GM23338 (cell line): ENCODE results near the gene C17orf50.

Experiments used
- CTCF ChIP-seq, 2 experiments: fragments of 200-600 bp in 1 of 2; sonication (generic) in 1 of 2; conservative IDR thresholded peaks; 2 replicates each; pipeline versions ENCODE4 v1.5.1 to v1.6.1; 2016 to 2017; ENCODE audit warnings: antibody characterized with exemption in 2 of 2, low read depth in 2 of 2, mild to moderate bottlenecking in 2 of 2, moderate library complexity in 1 of 2
- ETS1 ChIP-seq: IDR thresholded peaks from 2 replicates; pipeline ENCODE4 v1.6.1; 2016; ENCODE audit warnings: antibody characterized with exemption
- EZH2 ChIP-seq: fragments of 200-600 bp; sonication (generic); IDR thresholded peaks from one replicate; pipeline ENCODE4 v1.8.0; 2017; ENCODE audit warnings: antibody characterized with exemption, mild to moderate bottlenecking, low read depth; ENCODE audit not compliant: unreplicated experiment
- EZH2phosphoT487 ChIP-seq: fragments of 200-600 bp; sonication (generic); IDR thresholded peaks from one replicate; pipeline ENCODE4 v1.8.1; 2018; ENCODE audit warnings: antibody characterized with exemption; ENCODE audit not compliant: unreplicated experiment
- JUNB ChIP-seq: IDR thresholded peaks from one replicate; pipeline ENCODE4 v1.6.1; 2016; ENCODE audit warnings: antibody characterized with exemption; ENCODE audit not compliant: unreplicated experiment
- NANOG ChIP-seq: IDR thresholded peaks from 2 replicates; pipeline ENCODE4 v1.6.1; 2016; ENCODE audit warnings: antibody characterized with exemption, borderline replicate concordance
- POLR2AphosphoS5 ChIP-seq: IDR thresholded peaks from 2 replicates; pipeline ENCODE4 v1.6.1; 2016; ENCODE audit warnings: antibody characterized with exemption, low read depth
- REST ChIP-seq: IDR thresholded peaks from one replicate; pipeline ENCODE4 v1.6.1; 2018; ENCODE audit warnings: antibody characterized with exemption; ENCODE audit not compliant: unreplicated experiment
- STAT1 ChIP-seq: IDR thresholded peaks from one replicate; pipeline ENCODE4 v1.6.1; 2016; ENCODE audit warnings: antibody characterized with exemption; ENCODE audit not compliant: unreplicated experiment
- ZNF114 ChIP-seq: fragments of 250-450 bp; sonication (Bioruptor Pico); IDR thresholded peaks from 2 replicates; pipeline ENCODE4 v1.5.0; 2020; ENCODE audit warnings: mild to moderate bottlenecking, moderate library complexity
- ZNF331 ChIP-seq: fragments of 250-450 bp; sonication (Bioruptor Pico); IDR thresholded peaks from 2 replicates; pipeline ENCODE4 v1.5.0; 2020; ENCODE audit warnings: low read depth, mild to moderate bottlenecking, moderate library complexity

DNA sequence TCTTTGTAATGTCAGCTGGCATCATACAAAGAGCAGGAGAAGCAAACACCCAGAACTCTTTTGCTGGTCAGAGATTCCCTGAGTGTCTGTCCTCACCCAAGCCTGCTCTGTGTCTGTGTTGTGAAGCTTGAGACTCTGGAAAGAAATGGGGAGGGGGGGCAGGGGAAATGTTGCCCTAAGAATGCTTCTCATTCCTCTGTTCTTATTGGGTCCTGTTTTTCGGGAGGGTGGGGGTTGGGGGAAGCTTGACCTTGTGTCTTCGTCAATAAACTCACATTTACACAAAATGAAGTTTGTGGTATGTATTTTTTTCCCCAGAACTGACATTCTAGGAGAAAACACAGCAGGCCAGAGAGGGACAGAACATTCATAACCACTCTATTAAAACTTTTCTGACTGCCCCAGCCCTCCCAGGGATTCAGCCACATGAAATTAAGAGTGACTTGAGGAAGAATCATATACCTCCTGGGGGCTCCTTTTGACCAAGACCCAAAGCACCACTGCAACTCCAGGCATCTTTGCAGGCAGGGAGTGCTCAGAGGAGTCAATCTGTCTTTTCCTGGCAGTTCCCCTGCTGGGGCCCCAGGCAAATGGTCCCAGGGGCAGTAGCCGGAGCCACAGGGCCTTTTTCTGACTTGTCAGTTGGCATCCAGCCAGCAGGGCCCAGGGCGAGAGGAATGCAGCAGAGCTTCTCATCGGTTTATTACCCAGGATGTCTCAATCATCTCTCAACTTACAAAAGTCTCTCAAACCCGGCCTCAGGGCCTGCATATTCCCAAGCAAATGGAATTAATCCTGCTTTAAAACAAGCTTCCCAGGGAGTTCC, 34.3 kb upstream of the C17orf50 start:
- TF ChIP-seq CTCF (conservative IDR thresholded peaks at IDR 0.05; ENCODE audit: low read depth in 2 of 2) (no peak), NANOG (no peak), EZH2 (no peak), STAT1 (no peak), EZH2phosphoT487 (no peak), POLR2AphosphoS5 (no peak), JUNB (no peak), REST (no peak), ZNF114 (CRISPR knock-in tag) (no peak), ETS1 (no peak), ZNF331 (CRISPR knock-in tag) (no peak)
